ENCODE results near the gene NR4A3. TPM values are rescaled to one million over a fixed set of nuclear protein-coding genes. Genes with fewer than 3 reads are reported as not detected.

The NR4A3 gene
- total RNA-seq, 1 donor from 2014 or later: 6.2 TPM

DNA sequence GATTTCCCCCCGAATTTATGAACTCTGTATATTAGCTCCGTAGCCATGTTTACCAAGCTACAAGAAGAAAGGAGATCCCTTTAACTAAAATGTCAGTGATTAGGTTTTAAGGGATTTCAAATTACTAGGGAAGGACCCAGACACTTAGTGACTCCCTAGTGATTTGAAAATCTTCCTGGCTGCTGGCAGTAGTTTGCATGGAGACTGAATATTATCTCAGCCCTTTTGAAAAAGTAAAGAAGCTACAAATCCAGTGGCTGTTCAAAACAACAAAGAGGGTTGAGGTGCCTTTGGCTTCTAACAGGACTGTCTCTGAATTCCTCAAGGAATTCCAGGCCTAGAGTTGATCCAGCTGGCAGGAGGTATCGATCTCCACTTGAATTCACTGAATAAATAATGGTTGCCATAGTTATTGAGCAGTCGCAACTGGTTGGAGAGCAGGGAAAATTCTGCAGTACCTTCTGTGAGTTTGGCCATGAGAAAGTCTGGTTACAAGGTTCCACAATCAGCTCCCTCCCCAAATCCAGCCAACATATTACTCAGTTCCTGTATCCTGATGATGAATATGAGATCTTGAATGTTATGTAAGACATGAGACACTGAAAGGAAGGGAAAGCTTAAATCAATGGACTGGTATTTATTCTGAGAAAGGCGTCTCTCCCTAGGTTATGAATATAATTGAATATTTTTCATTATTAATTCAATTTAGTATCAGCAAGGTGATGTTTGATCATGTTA, 37.7 kb downstream of the NR4A3 start:
- no peak overlapping the region for H3K4me3 ChIP-seq
- intact Hi-C loops (cut with micrococcal nuclease): no loop called here
- H3K27ac ChIP-seq (replicated peaks): no peak overlapping the region
- H3K4me1 ChIP-seq: no peaks in the 10 kb centered on the region
- no peaks in the 10 kb centered on the region for H3K27me3 ChIP-seq (ENCODE audit: low read depth)
- no peak for DNase-seq
- H3K9me3 ChIP-seq (replicated peaks): no peaks in the 10 kb centered on the region
- H3K36me3 ChIP-seq: peaks cover 6% of the 10 kb centered on the region
- TF ChIP-seq, protein P1, sequence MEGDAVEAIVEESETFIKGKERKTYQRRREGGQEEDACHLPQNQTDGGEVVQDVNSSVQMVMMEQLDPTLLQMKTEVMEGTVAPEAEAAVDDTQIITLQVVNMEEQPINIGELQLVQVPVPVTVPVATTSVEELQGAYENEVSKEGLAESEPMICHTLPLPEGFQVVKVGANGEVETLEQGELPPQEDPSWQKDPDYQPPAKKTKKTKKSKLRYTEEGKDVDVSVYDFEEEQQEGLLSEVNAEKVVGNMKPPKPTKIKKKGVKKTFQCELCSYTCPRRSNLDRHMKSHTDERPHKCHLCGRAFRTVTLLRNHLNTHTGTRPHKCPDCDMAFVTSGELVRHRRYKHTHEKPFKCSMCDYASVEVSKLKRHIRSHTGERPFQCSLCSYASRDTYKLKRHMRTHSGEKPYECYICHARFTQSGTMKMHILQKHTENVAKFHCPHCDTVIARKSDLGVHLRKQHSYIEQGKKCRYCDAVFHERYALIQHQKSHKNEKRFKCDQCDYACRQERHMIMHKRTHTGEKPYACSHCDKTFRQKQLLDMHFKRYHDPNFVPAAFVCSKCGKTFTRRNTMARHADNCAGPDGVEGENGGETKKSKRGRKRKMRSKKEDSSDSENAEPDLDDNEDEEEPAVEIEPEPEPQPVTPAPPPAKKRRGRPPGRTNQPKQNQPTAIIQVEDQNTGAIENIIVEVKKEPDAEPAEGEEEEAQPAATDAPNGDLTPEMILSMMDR (IDR thresholded peaks at IDR 0.05; ENCODE audit: borderline replicate concordance): no peak

DNA sequence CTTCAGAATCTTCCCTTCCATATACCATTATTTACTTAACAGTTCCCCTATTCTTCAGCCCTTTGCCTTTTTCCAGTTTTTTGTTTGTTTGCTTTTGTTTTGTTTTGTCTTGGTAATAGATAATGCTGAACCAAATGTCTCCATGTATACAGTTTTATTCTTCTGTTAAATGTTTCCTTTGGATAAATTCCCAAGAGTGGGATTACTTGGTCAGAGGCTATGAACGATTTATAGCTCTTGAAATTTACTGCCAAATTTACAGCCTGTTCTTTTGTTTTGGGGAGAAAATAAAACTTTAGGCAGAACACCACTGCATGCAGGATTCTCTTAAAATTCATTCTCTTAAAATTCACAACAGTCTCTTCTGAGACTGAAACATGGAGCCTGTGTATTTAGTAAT, 38.6 kb downstream of the NR4A3 start:
- H3K4me1 ChIP-seq: no peaks in the 10 kb centered on the region
- TF ChIP-seq, protein P1 (IDR thresholded peaks at IDR 0.05; ENCODE audit: borderline replicate concordance): no peak
- H3K36me3 ChIP-seq: peaks cover 6% of the 10 kb centered on the region
- intact Hi-C loops (cut with micrococcal nuclease): no loop called here
- DNase-seq: no peak
- no peak overlapping the region for H3K27ac ChIP-seq (replicated peaks)
- no peaks in the 10 kb centered on the region for H3K27me3 ChIP-seq (ENCODE audit: low read depth)
- no peak overlapping the region for H3K4me3 ChIP-seq
- H3K9me3 ChIP-seq (replicated peaks): no peaks in the 10 kb centered on the region

DNA sequence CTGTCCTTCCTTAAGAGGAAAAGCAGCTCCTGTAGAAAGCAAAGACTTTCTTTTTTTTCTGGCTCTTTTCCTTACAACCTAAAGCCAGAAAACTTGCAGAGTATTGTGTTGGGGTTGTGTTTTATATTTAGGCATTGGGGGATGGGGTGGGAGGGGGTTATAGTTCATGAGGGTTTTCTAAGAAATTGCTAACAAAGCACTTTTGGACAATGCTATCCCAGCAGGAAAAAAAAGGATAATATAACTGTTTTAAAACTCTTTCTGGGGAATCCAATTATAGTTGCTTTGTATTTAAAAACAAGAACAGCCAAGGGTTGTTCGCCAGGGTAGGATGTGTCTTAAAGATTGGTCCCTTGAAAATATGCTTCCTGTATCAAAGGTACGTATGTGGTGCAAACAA, 42.3 kb downstream of the NR4A3 start:
- no peak for DNase-seq
- Histone ChIP-seq H3K4me3 (no peak overlapping the region), H3K27me3 (ENCODE audit: low read depth) (no peaks in the 10 kb centered on the region), H3K9me3 (replicated peaks) (no peaks in the 10 kb centered on the region), H3K4me1 (peaks cover 10% of the 10 kb centered on the region), H3K27ac (replicated peaks) (no peak overlapping the region), H3K36me3 (peaks cover 6% of the 10 kb centered on the region)
- intact Hi-C loops (cut with micrococcal nuclease): no loop called here
- TF ChIP-seq, protein P1 (IDR thresholded peaks at IDR 0.05; ENCODE audit: borderline replicate concordance): no peak

DNA sequence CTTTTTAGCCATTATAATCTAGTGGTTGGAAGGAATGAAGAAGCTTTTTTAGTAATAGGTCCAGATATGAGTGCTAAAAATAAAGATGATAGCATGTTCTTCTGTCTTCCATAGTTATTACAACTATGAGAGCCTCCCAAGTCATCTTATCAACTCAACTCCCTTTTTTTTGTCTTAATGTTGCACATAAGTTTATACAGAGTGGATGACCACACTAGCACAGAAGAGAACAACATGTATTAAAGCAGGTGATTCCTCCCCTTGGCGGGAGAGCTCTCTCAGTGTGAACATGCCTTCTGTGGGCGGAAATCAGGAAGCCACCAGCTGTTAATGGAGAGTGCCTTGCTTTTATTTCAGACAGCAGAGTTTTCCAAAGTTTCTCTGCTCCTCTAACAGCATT, 44.7 kb downstream of the NR4A3 start:
- peaks cover 6% of the 10 kb centered on the region for H3K36me3 ChIP-seq
- intact Hi-C loops (cut with micrococcal nuclease): no loop called here
- DNase-seq: no peak
- no peak overlapping the region for H3K27ac ChIP-seq (replicated peaks)
- no peak overlapping the region for H3K4me3 ChIP-seq
- no peaks in the 10 kb centered on the region for H3K9me3 ChIP-seq (replicated peaks)
- TF ChIP-seq, protein P1 (IDR thresholded peaks at IDR 0.05; ENCODE audit: borderline replicate concordance): no peak
- H3K4me1 ChIP-seq: peaks cover 10% of the 10 kb centered on the region
- H3K27me3 ChIP-seq (ENCODE audit: low read depth): no peaks in the 10 kb centered on the region

DNA sequence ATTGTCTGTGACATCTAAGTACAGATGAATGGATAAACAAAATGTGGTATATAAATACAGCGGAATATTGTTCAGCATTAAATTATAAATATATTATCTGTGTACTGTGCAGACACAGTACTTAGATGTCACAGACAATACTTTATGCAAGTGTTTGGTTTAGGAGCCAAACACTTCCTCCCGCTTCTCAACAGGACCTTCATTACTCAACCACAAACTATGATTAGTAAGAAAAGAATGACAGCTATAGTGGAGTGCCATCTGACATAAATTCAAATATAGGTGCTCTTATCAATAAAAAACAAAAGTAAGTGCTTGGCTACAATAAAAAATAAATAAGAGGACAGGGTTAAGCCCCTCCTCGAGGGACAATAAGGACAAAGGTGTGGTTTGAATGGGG, 45.9 kb downstream of the NR4A3 start:
- Histone ChIP-seq H3K4me1 (peaks cover 10% of the 10 kb centered on the region), H3K9me3 (replicated peaks) (no peaks in the 10 kb centered on the region), H3K4me3 (no peak overlapping the region), H3K27me3 (ENCODE audit: low read depth) (no peaks in the 10 kb centered on the region), H3K27ac (replicated peaks) (no peak overlapping the region), H3K36me3 (peaks cover 6% of the 10 kb centered on the region)
- TF ChIP-seq, protein P1 (IDR thresholded peaks at IDR 0.05; ENCODE audit: borderline replicate concordance): no peak
- intact Hi-C loops (cut with micrococcal nuclease): no loop called here
- no peak for DNase-seq

Measured in left ventricle myocardium inferior (tissue), 1 donor.